ENCODE results near the gene PLCB1.

The PLCB1 gene

GRCh38 chr20:8129211-8129976 is 2.7 kb upstream of the PLCB1 start:
- DNase-seq (ENCODE audit: low read depth), result no peak

DNA sequence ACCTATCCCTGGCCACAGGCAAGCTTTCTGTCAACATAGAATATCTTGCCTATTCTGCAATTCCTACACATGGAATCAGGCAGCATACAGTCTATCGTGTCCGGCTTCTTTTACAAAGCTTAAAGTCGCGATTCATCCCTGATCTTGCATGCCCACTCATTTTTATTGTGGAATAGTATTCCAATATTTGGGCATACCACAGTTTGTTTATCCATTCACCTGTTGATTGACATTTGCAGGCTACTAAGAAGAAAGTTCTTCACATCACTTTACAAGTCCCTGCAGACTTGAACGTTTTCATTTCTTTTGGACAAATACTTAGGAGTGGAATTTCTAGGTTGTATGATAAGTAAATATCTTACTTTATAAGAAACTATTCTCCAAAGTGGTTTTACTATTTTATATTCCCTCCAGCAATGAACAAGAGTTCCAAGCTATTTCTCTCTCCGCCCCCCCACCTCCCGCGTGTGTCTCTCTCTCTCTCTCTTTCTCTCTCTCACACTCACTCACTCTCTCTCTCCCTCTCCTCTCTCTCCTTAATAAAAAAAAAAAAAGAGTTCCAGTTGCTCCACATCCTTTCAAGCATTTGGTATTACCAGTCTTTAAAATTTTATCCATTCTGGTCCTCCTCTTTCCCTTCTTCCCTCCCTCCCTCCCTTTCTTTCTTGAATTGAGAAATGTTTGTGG is 1.1 kb upstream of the PLCB1 start:
- no peak for DNase-seq (ENCODE audit: low read depth)

DNA sequence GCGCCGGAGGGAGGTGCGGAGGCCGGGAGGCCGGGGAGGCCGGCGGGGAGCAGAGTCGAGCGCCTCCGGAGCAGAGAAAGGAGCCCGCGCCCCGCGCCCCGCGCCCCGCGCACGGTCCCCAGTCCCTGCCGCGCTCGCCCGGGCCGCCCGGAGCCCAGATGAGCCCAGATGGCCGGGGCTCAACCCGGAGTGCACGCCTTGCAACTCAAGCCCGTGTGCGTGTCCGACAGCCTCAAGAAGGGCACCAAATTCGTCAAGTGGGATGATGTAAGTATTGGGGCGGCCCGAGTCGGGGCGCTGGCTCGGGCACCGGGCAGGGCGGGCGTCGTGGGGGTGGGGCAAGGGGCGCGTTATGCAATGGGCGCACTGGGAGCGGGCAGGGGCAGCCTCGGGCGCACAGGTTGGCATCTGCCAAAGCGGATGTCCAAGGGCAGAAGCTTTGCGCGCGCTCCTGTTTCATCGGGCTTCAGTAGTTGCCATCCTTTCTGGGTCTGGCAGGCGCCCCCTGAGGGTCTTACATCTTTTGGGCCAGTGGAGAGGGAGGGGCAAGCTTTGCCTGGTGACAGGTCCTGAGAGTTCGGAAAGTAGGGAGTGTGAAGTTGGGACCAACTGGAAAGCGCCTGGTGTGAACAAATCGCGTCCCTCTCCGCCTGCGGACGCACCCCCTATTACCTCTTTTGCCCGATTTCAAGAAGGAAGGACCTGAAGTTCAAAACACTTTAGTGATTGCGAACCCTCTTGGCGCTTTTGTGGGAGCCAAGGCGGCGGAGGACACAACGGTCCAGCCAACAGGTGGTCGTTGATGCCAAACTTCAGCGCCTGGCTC is 631 bp downstream of the PLCB1 start:
- DNase-seq (ENCODE audit: low read depth), result no peak

- DNase-seq (ENCODE audit: low read depth), result no peak
Measured at GRCh38 chr20:8133310-8133768, 1.3 kb downstream of the PLCB1 start.

DNA sequence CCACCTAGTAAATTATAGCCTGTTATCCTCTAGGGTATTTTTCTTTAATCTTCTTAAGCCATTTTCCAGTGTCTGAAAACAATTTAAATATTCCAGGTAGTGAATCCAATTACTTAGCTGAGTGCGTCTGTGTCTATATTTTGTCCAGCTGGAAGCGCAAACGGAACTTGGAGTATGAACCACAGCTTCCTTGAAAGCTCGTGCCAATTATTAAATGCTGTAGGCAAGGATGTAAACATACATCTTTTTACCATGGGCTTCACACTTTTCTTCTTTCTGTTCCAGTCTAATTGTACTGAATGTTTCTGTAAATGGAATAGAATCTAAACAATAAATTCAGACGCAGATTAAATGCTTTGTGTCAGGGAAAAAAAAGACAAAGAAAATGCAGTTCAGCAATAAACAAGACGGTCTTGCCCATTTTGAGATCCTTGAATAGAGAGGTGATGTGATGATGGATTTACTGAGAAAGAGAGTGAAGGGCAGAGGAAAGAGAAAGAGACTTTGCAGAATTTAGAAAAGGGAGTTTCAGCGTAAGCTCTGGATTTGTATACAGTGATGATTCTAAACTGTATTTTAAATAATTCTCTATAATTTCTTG is 1.9 kb downstream of the PLCB1 start:
- no peak for DNase-seq (ENCODE audit: low read depth)

DNA sequence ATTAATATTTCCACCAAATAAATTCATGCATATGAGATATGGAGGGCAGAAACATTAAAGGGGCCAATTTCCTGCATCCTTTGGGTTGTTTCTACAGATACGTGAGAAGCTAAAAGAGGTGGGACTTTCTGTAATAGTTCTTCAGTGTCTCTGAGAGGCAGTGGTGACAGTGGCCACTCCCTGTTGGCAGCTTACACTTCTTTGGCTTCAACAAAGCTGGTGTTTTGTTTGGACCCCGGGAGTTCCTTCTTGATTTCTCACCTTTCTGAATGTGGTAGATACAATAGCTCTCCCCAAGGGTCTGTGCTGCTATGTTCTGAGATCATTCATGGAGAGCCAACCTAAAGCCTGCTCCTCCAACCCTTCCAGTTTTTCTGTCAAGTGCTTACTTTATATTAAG is 7.8 kb downstream of the PLCB1 start:
- DNase-seq (ENCODE audit: low read depth), result no peak

DNA sequence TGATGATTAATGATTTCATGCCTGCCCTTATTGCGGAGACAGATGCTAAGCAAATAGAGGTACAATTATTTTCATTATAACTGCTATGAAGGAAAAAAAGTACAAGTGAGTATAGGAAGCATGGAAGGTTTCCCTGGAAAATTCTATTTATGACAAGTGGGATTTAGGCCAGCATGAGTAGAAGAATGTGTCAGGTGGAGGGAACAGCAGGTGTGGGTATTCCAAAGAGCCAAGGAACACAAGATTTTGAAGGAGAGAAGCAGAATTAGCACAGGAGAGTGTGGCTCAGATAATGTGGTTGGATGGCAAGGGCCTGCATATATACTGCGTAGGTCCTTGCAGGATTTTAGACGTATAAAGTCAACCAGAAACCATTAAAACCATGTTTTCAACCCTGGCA is 11.4 kb downstream of the PLCB1 start:
- DNase-seq (ENCODE audit: low read depth), result no peak

- DNase-seq (ENCODE audit: low read depth), result peak; percentile 84
Measured at GRCh38 chr20:8144282-8145245, 12.5 kb downstream of the PLCB1 start.

DNA sequence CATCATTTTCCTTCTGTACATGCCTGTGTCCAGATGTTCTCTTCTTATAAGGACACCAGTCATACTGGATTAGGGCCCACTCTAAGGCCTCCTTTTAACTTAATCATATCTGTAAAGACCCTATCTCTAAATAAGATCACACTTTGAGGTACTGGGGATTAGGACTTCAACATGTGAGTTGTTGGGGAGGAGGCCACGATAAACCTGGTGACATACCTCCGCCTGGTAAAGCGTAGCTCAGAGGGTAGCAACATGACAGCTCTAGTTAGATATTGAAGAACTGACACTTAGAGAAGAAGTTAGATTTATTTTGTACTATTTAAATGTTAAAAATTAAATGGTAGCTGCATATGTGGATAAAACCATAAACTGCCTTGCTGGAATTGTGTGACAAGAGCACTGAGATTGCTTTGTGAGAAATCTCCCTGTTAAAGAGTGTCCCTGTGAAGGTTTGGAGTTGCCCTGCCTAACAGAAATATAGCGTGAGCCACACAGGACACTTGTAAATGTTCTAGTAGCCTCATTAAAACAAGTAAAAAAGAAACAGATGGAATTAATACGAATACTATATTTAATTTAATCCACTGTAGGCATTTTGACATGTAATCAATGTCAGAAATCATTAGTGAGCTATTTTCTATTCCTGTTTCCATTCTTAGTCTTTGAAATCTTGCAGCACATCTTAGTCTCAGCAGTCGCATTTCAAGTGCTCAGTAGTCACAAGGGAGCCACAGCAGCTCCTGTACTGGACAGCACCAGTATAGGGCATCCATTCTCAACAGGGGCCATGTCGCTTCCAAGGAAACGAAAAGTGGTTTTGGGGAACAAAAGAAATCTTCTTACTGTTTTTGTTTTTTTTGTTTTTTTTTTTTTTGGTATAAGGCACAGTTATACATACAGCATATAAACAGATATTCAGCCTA is 13.4 kb downstream of the PLCB1 start:
- DNase-seq (ENCODE audit: low read depth), result no peak

GRCh38 chr20:8147476-8147875 is 15.4 kb downstream of the PLCB1 start:
- no peak for DNase-seq (ENCODE audit: low read depth)

DNA sequence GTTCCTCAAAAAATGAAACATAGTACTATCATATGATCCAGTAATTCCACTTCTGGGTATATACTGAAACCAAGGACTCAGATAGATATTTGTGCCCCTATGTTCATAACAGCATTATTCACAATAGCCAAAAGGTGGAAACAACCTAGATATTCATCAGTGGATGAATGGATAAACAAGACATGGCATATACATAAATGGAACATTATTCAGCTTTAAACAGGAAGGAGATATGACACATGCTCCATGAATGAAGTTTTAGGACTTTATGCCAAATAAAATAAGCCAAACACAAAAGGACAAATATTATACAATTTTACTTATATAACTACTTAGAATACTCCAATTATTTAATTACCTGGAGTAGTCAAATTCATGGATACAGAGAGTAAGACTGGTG is 16.4 kb downstream of the PLCB1 start:
- DNase-seq (ENCODE audit: low read depth), result no peak

GRCh38 chr20:8150591-8150990 is 18.5 kb downstream of the PLCB1 start:
- no peak for DNase-seq (ENCODE audit: low read depth)

DNA sequence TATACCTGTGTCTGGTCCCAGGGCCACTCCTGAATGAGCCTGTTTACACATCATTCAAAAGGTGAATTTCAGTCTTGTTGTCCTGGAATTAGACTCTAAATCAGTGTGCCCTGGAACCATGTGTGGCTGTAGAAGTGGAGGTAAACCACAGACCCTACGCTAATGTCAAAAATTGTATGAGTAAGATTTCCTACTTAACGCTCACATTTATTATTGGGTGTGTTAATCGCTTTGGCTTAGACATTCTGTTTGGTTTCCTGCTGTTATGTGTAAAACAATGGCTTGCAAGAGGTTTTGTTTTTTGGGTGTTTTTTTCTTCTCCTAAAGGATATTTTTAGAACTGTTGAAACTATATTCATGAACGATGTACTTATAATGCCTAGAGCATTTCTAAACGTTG is 19.3 kb downstream of the PLCB1 start:
- DNase-seq (ENCODE audit: low read depth), result no peak

GRCh38 chr20:8152183-8152582 is 20.1 kb downstream of the PLCB1 start:
- DNase-seq (ENCODE audit: low read depth), result peak; percentile 59

- no peak for DNase-seq (ENCODE audit: low read depth)
Measured at GRCh38 chr20:8152847-8153246, 20.8 kb downstream of the PLCB1 start.

- no peak for DNase-seq (ENCODE audit: low read depth)
Measured at GRCh38 chr20:8153281-8153908, 21.3 kb downstream of the PLCB1 start.

- DNase-seq (ENCODE audit: low read depth), result no peak
Measured at GRCh38 chr20:8154638-8155037, 22.6 kb downstream of the PLCB1 start.

GRCh38 chr20:8155229-8155628 is 23.2 kb downstream of the PLCB1 start:
- no peak for DNase-seq (ENCODE audit: low read depth)

DNA sequence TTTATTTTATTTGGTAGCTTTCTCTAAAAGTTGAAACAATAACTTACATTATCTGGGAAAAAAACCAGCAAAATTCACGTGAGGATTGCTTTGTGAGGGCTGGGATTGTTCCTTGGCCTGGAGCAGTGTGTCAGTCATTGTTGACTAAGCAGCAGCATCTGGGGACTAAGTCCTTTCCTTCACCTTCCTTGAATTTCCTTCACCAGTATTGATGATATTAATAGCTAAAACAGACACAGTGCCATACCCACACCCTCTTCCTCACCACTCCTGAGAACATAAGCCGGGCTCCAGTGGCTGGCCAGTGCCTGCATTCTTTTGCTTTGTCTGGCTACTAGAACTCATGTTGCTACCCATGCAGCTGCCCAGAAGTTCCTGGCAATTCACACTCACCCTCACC is 23.7 kb downstream of the PLCB1 start:
- DNase-seq (ENCODE audit: low read depth), result no peak

Data from stromal cell of bone marrow (primary cell).